HEK293 (cell line): Measurements from ENCODE around the gene NUMB.

ENCODE experiments used
- BCL11A ChIP-seq: fragments of 450-650 bp; formaldehyde crosslinking; IDR thresholded peaks from 2 replicates; pipeline ENCODE4 v1.5.1; 2016; ENCODE audit warnings: low read depth, missing biosample characterization, missing genetic modification characterization
- EGR2 ChIP-seq: fragments of 450-650 bp; formaldehyde crosslinking; IDR thresholded peaks from 2 replicates; pipeline ENCODE4 v1.5.1; 2016; ENCODE audit warnings: low read depth, missing biosample characterization, missing genetic modification characterization
- GLIS1 ChIP-seq: fragments of 450-650 bp; formaldehyde crosslinking; IDR thresholded peaks from 2 replicates; pipeline ENCODE4 v1.5.1; 2016; ENCODE audit warnings: missing biosample characterization, missing genetic modification characterization
- IKZF3 ChIP-seq: fragments of 450-650 bp; IDR thresholded peaks from 2 replicates; pipeline ENCODE4 v1.5.0; 2018; ENCODE audit warnings: missing biosample characterization, mild to moderate bottlenecking, missing genetic modification characterization, moderate library complexity
- KLF1 ChIP-seq: fragments of 450-650 bp; formaldehyde crosslinking; IDR thresholded peaks from 2 replicates; pipeline ENCODE4 v1.5.1; 2016; ENCODE audit warnings: missing biosample characterization, missing genetic modification characterization
- REPIN1 ChIP-seq: fragments of 450-650 bp; formaldehyde crosslinking; IDR thresholded peaks from 2 replicates; pipeline ENCODE4 v1.5.1; 2017; ENCODE audit warnings: missing biosample characterization, missing genetic modification characterization, low read depth
- YY1 ChIP-seq: fragments of 450-650 bp; formaldehyde crosslinking; IDR thresholded peaks from 2 replicates; pipeline ENCODE4 v1.5.1; 2018; ENCODE audit warnings: missing biosample characterization, missing genetic modification characterization
- ZBTB10 ChIP-seq: fragments of 450-650 bp; formaldehyde crosslinking; IDR thresholded peaks from 2 replicates; pipeline ENCODE4 v1.5.1; 2016; ENCODE audit warnings: missing biosample characterization, missing genetic modification characterization
- ZBTB20 ChIP-seq: fragments of 450-650 bp; formaldehyde crosslinking; IDR thresholded peaks from 2 replicates; pipeline ENCODE4 v1.5.1; 2016; ENCODE audit warnings: missing biosample characterization, missing genetic modification characterization
- ZBTB48 ChIP-seq: fragments of 450-650 bp; formaldehyde crosslinking; IDR thresholded peaks from 2 replicates; pipeline ENCODE4 v1.5.1; 2016; ENCODE audit warnings: missing biosample characterization, missing genetic modification characterization
- ZNF140 ChIP-seq: fragments of 450-650 bp; formaldehyde crosslinking; IDR thresholded peaks from 2 replicates; pipeline ENCODE4 v1.5.1; 2016; ENCODE audit warnings: missing biosample characterization, missing genetic modification characterization
- ZNF174 ChIP-seq: fragments of 450-650 bp; formaldehyde crosslinking; IDR thresholded peaks from 2 replicates; pipeline ENCODE4 v1.5.0; 2017; ENCODE audit warnings: missing biosample characterization, mild to moderate bottlenecking, missing genetic modification characterization
- ZNF19 ChIP-seq: fragments of 450-650 bp; formaldehyde crosslinking; IDR thresholded peaks from 2 replicates; pipeline ENCODE4; 2016; ENCODE audit warnings: missing biosample characterization, missing genetic modification characterization, low read depth
- ZNF2 ChIP-seq: fragments of 450-650 bp; formaldehyde crosslinking; IDR thresholded peaks from 2 replicates; pipeline ENCODE4 v1.5.1; 2016; ENCODE audit warnings: missing biosample characterization, missing genetic modification characterization
- ZNF211 ChIP-seq: fragments of 450-650 bp; formaldehyde crosslinking; IDR thresholded peaks from 2 replicates; pipeline ENCODE4 v1.5.1; 2016; ENCODE audit warnings: low read depth, missing biosample characterization, missing genetic modification characterization
- ZNF223 ChIP-seq: fragments of 450-650 bp; formaldehyde crosslinking; IDR thresholded peaks from 2 replicates; pipeline ENCODE4 v1.5.1; 2016; ENCODE audit warnings: missing biosample characterization, missing genetic modification characterization
- ZNF335 ChIP-seq: fragments of 450-650 bp; formaldehyde crosslinking; conservative IDR thresholded peaks from 2 replicates; pipeline ENCODE4 v1.5.1; 2016; ENCODE audit warnings: missing biosample characterization, missing genetic modification characterization
- ZNF341 ChIP-seq: fragments of 450-650 bp; formaldehyde crosslinking; IDR thresholded peaks from 2 replicates; pipeline ENCODE4; 2016; ENCODE audit warnings: low read depth, missing biosample characterization, missing genetic modification characterization
- ZNF366 ChIP-seq: fragments of 450-650 bp; formaldehyde crosslinking; conservative IDR thresholded peaks from 2 replicates; pipeline ENCODE4 v1.5.1; 2016; ENCODE audit warnings: missing biosample characterization, missing genetic modification characterization
- ZNF488 ChIP-seq: fragments of 450-650 bp; formaldehyde crosslinking; IDR thresholded peaks from 2 replicates; pipeline ENCODE4 v1.5.1; 2016; ENCODE audit warnings: missing biosample characterization, missing genetic modification characterization
- ZNF549 ChIP-seq: fragments of 450-650 bp; IDR thresholded peaks from 2 replicates; pipeline ENCODE4 v1.5.1; 2018; ENCODE audit warnings: missing biosample characterization, missing genetic modification characterization, mild to moderate bottlenecking, inconsistent platforms, moderate library complexity
- ZNF555 ChIP-seq: fragments of 450-650 bp; formaldehyde crosslinking; conservative IDR thresholded peaks from 2 replicates; pipeline ENCODE4 v1.5.1; 2017; ENCODE audit warnings: missing biosample characterization, mild to moderate bottlenecking, missing genetic modification characterization, inconsistent platforms
- ZNF561 ChIP-seq: fragments of 450-650 bp; IDR thresholded peaks from 2 replicates; pipeline ENCODE4 v1.5.1; 2018; ENCODE audit warnings: missing biosample characterization, missing genetic modification characterization, borderline replicate concordance
- ZNF701 ChIP-seq: fragments of 450-650 bp; formaldehyde crosslinking; IDR thresholded peaks from 2 replicates; pipeline ENCODE4 v1.5.1; 2016; ENCODE audit warnings: missing biosample characterization, missing genetic modification characterization
- ZNF704 ChIP-seq: fragments of 450-650 bp; formaldehyde crosslinking; IDR thresholded peaks from 2 replicates; pipeline ENCODE4 v1.5.1; 2016; ENCODE audit warnings: missing biosample characterization, missing genetic modification characterization
- ZNF747 ChIP-seq: fragments of 450-650 bp; formaldehyde crosslinking; IDR thresholded peaks from 2 replicates; pipeline ENCODE4 v1.5.1; 2016; ENCODE audit warnings: missing biosample characterization, missing genetic modification characterization
- ZNF76 ChIP-seq: fragments of 450-650 bp; formaldehyde crosslinking; IDR thresholded peaks from 2 replicates; pipeline ENCODE4; 2016; ENCODE audit warnings: low read depth, missing biosample characterization, missing genetic modification characterization, borderline replicate concordance
- ZNF791 ChIP-seq: fragments of 450-650 bp; formaldehyde crosslinking; IDR thresholded peaks from 2 replicates; pipeline ENCODE4 v1.5.1; 2016; ENCODE audit warnings: missing biosample characterization, missing genetic modification characterization
- ZNF830 ChIP-seq: fragments of 450-650 bp; IDR thresholded peaks from 2 replicates; pipeline ENCODE4 v1.5.0; 2018; ENCODE audit warnings: missing biosample characterization, missing genetic modification characterization, low read depth, mild to moderate bottlenecking, moderate library complexity
- ZNF837 ChIP-seq: fragments of 450-650 bp; formaldehyde crosslinking; IDR thresholded peaks from 2 replicates; pipeline ENCODE4 v1.5.1; 2016; ENCODE audit warnings: missing biosample characterization, missing genetic modification characterization
- ZNF843 ChIP-seq: fragments of 450-650 bp; formaldehyde crosslinking; IDR thresholded peaks from 2 replicates; pipeline ENCODE4 v1.5.1; 2016; ENCODE audit warnings: missing biosample characterization, missing genetic modification characterization
- ZSCAN18 ChIP-seq: fragments of 450-650 bp; formaldehyde crosslinking; IDR thresholded peaks from 2 replicates; pipeline ENCODE4 v1.5.1; 2016; ENCODE audit warnings: missing biosample characterization, missing genetic modification characterization

NUMB gene

GRCh38 chr14:73457924-73458182 lies 493 bp downstream of the NUMB start (continued):
- TF ChIP-seq ZNF2 (tag by site-specific recombination) (no peak), ZBTB20 (no peak; the same call in 1 of the 2 replicates), ZNF211 (tag by site-specific recombination) (no peak), IKZF3 (tag by site-specific recombination) (peak; percentile 7; the same call in 1 of the 2 replicates), ZNF174 (no peak), ZNF747 (tag by site-specific recombination) (no peak), ZNF488 (tag by site-specific recombination) (no peak), ZNF837 (no peak), YY1 (tag by site-specific recombination) (no peak), KLF1 (tag by site-specific recombination) (0 out of 2 replicates have a peak, but pooled peaks have one; percentile 6), BCL11A (tag by site-specific recombination) (no peak), ZNF19 (tag by site-specific recombination) (no peak), ZNF335 (peak; percentile 73; the same call in 1 of the 2 replicates), ZNF549 (tag by site-specific recombination) (no peak), ZNF791 (no peak), ZNF223 (tag by site-specific recombination) (no peak), ZNF555 (tag by site-specific recombination) (no peak), ZNF843 (tag by site-specific recombination) (no peak), ZNF76 (tag by site-specific recombination) (peak; percentile 56; the same call in 1 of the 2 replicates), ZNF341 (tag by site-specific recombination) (peak; percentile 79), ZNF561 (tag by site-specific recombination) (no peak), ZNF704 (tag by site-specific recombination) (no peak), ZNF701 (tag by site-specific recombination) (no peak), ZNF140 (tag by site-specific recombination) (no peak), EGR2 (tag by site-specific recombination) (no peak), ZBTB10 (0 out of 2 replicates have a peak, but pooled peaks have one; percentile 41), ZNF366 (tag by site-specific recombination) (no peak), ZBTB48 (tag by site-specific recombination) (no peak), GLIS1 (tag by site-specific recombination) (peak; percentile 50), REPIN1 (tag by site-specific recombination) (no peak), ZNF830 (tag by site-specific recombination) (no peak), ZSCAN18 (no peak)
